GM21825 (cell line): ENCODE data around the gene DDB1.

Experiments used
- ATAC-seq: cut with Tn5 transposase; IDR thresholded peaks from one replicate; pipeline ENCODE4 v1.9.1; 2021; ENCODE audit warnings: mild to moderate bottlenecking, moderate library complexity; ENCODE audit not compliant: unreplicated experiment

The DDB1 gene

GRCh38 chr11:61332797-61333549 is at the start of gene DDB1, which contains the start of gene TKFC:
Gene DDB1, minus strand, starts transcription at chr11:61333105. Its CDS starts 137 bp downstream, at chr11:61332968.
Gene TKFC, plus strand, starts transcription at chr11:61333228. Its CDS starts 1,501 bp downstream, at chr11:61334729.
- peak; percentile 83 for ATAC-seq

- no peak for ATAC-seq
Observed at GRCh38 chr11:61380884-61381283, 48.0 kb upstream of the DDB1 start.

- ATAC-seq: no peak
Observed at GRCh38 chr11:61378713-61379313, 45.9 kb upstream of the DDB1 start.

- no peak for ATAC-seq
Observed at GRCh38 chr11:61377461-61378160, 44.7 kb upstream of the DDB1 start.

- ATAC-seq: no peak
Observed at GRCh38 chr11:61375761-61376108, 42.8 kb upstream of the DDB1 start.

- no peak for ATAC-seq
Observed at GRCh38 chr11:61372659-61373420, 39.9 kb upstream of the DDB1 start.

GRCh38 chr11:61370349-61371005 is 37.6 kb upstream of the DDB1 start:
- no peak for ATAC-seq

GRCh38 chr11:61369372-61370348 is 36.8 kb upstream of the DDB1 start:
- ATAC-seq: no peak

- ATAC-seq: no peak
Observed at GRCh38 chr11:61368646-61369045, 35.7 kb upstream of the DDB1 start.

GRCh38 chr11:61367406-61367805 is 34.5 kb upstream of the DDB1 start:
- ATAC-seq: no peak

GRCh38 chr11:61364012-61364675 is 31.2 kb upstream of the DDB1 start:
- ATAC-seq: no peak

- no peak for ATAC-seq
Observed at GRCh38 chr11:61362542-61362875, 29.6 kb upstream of the DDB1 start.

- ATAC-seq: peak; percentile 70
Observed at GRCh38 chr11:61361741-61362541, 29.0 kb upstream of the DDB1 start, which contains the start of the genes CYB561A3 and TMEM138. Gene CYB561A3, minus strand, starts transcription at chr11:61361882. Its CDS starts 5,169 bp downstream, at chr11:61356713. Gene TMEM138, plus strand, starts transcription at chr11:61362374. Its CDS starts 2,017 bp downstream, at chr11:61364391.

GRCh38 chr11:61361237-61361740 is 28.4 kb upstream of the DDB1 start:
- peak; percentile 1 for ATAC-seq

GRCh38 chr11:61359516-61359915 is 26.6 kb upstream of the DDB1 start:
- ATAC-seq: no peak

- ATAC-seq: no peak
Observed at GRCh38 chr11:61358566-61358965, 25.7 kb upstream of the DDB1 start.

GRCh38 chr11:61357894-61358239 is 25.0 kb upstream of the DDB1 start:
- no peak for ATAC-seq
